HG03521 (cell line): Measurements from ENCODE around the gene LDLRAD1.
"Not testable (repeated sequence)": the region's sequence is repeated elsewhere in the genome, so short reads cannot be mapped to it uniquely, and the experiment has no call there.

Experiments used
- ATAC-seq: cut with Tn5 transposase; IDR thresholded peaks from one replicate; pipeline ENCODE4 v1.9.1; 2021; ENCODE audit warnings: mild to moderate bottlenecking, moderate library complexity; ENCODE audit not compliant: unreplicated experiment

The LDLRAD1 gene

GRCh38 chr1:54017979-54018378, at the start of gene LDLRAD1:
TSS of gene LDLRAD1 (minus strand) at chr1:54018186. CDS start at chr1:54018112, 74 bp downstream.
- ATAC-seq: no peak

- ATAC-seq: no peak
Measured at GRCh38 chr1:54064299-54064698, 46.3 kb upstream of the LDLRAD1 start.

GRCh38 chr1:54054438-54054749, 36.4 kb upstream of the LDLRAD1 start:
- no peak for ATAC-seq

GRCh38 chr1:54053745-54054437, 35.9 kb upstream of the LDLRAD1 start:
- ATAC-seq: no peak

- peak; percentile 90 for ATAC-seq
Measured at GRCh38 chr1:54052934-54053744, 35.2 kb upstream of the LDLRAD1 start, which contains the start of the genes TCEANC2 and TMEM59. TSS of gene TCEANC2 (plus strand) at chr1:54053608. CDS start at chr1:54054423, 815 bp downstream. TSS of gene TMEM59 (minus strand) at chr1:54053204. CDS start at chr1:54053188, 16 bp downstream.

GRCh38 chr1:54052431-54052933, 34.5 kb upstream of the LDLRAD1 start:
- peak; percentile 11 for ATAC-seq

GRCh38 chr1:54051933-54052430, 34.0 kb upstream of the LDLRAD1 start:
- no peak for ATAC-seq

GRCh38 chr1:54050435-54050834, 32.4 kb upstream of the LDLRAD1 start:
- not testable (repeated sequence) for ATAC-seq

GRCh38 chr1:54047384-54048305, 29.7 kb upstream of the LDLRAD1 start:
- ATAC-seq: no peak

- ATAC-seq: no peak
Measured at GRCh38 chr1:54046671-54047383, 28.8 kb upstream of the LDLRAD1 start.

GRCh38 chr1:54045496-54045895, 27.5 kb upstream of the LDLRAD1 start:
- ATAC-seq: no peak

GRCh38 chr1:54041806-54042205, 23.8 kb upstream of the LDLRAD1 start:
- no peak for ATAC-seq

GRCh38 chr1:54037476-54037875, 19.5 kb upstream of the LDLRAD1 start:
- ATAC-seq: no peak

GRCh38 chr1:54028306-54029251, 10.6 kb upstream of the LDLRAD1 start:
- ATAC-seq: no peak

- no peak for ATAC-seq
Measured at GRCh38 chr1:54027848-54028247, 9.9 kb upstream of the LDLRAD1 start.

GRCh38 chr1:54024811-54025210, 6.8 kb upstream of the LDLRAD1 start:
- not testable (repeated sequence) for ATAC-seq

GRCh38 chr1:54024358-54024757, 6.4 kb upstream of the LDLRAD1 start:
- ATAC-seq: no peak

- ATAC-seq: not testable (repeated sequence)
Measured at GRCh38 chr1:54019562-54020176, 1.7 kb upstream of the LDLRAD1 start.
